ENCODE data around the gene PRXL2A. TPM values are rescaled to one million over a fixed set of nuclear protein-coding genes. Genes with fewer than 3 reads are reported as not detected.
"Not testable (repeated sequence)": the region's sequence is repeated elsewhere in the genome, so short reads cannot be mapped to it uniquely, and the experiment has no call there.

PRXL2A gene
- total RNA-seq (2014; rRNA removed; shearing (Covaris generic)): 8.6 and 9.3 TPM in 2 replicates

- peak; percentile 62 for DNase-seq (ENCODE audit: low spot score)
These were observed at the start of gene PRXL2A for GRCh38 chr10:80408242-80409101. Gene PRXL2A, plus strand, starts transcription at chr10:80408551. Its CDS starts 11,917 bp downstream, at chr10:80420468.

GRCh38 chr10:80358925-80359324 is 49.4 kb upstream of the PRXL2A start:
- not testable (repeated sequence) for DNase-seq (ENCODE audit: low spot score)

DNA sequence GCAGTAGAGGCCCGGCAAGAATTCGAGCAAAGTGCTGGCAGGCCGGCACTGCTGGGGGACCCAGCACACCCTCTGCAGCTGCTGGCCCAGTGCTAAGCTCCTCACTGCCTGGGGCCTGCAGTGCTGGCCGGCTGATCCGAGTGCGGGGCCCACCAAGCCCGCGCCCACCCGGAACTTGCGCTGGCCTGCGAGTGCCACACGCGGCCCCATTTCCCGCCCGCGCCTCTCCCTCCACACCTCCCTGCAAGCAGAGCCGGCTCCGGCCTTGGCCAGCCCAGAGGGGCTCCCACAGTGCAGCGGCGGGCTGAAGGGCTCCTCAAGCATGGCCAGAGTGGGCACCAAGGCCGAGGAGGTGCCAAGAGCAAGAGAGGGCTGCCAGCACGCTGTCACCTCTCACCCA is 48.7 kb upstream of the PRXL2A start:
- no peak for DNase-seq (ENCODE audit: low spot score)

GRCh38 chr10:80365510-80365909 is 42.8 kb upstream of the PRXL2A start:
- DNase-seq (ENCODE audit: low spot score): no peak

DNA sequence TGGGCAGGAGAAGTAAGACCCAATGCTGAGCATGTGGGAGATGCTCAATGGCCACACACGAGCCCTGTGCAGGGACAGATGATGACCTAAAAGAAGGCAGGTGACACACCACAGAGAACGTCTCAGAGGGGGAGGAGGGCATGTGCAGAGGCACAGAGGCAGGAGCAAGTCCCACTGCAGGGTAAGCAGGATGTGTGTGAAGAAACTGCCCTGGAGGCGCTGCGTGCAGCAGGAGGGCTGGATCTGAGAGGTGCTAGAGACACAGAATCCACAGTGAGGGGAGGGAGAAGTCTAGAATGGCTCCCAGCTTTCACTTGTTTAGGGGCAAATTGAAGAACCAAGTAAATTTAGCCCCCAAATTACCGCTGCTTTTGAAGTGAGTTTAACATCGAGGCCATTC is 36.9 kb upstream of the PRXL2A start:
- no peak for DNase-seq (ENCODE audit: low spot score)

GRCh38 chr10:80372675-80373074 is 35.7 kb upstream of the PRXL2A start:
- no peak for DNase-seq (ENCODE audit: low spot score)

DNA sequence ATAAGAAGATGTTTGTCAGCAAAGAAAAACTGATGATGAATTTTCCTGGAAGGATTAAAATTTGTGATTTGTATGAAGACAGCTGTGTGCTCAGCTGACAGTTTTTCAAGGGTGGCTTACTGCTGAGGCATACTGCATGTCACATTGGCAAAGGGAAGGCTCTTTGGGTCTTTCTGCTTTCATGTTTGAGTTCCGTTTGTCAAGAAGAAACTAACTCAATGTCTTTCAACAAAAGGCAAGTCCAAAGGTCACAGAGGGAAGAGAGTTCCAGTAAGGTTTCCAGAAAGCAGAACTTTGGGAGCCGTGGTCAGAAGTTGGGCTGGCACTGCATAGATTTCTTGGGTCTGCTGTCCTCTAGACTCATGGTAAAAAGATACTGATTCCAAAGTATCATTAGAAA is 34.8 kb upstream of the PRXL2A start:
- no peak for DNase-seq (ENCODE audit: low spot score)

GRCh38 chr10:80379701-80380100 is 28.6 kb upstream of the PRXL2A start:
- DNase-seq (ENCODE audit: low spot score): no peak

DNA sequence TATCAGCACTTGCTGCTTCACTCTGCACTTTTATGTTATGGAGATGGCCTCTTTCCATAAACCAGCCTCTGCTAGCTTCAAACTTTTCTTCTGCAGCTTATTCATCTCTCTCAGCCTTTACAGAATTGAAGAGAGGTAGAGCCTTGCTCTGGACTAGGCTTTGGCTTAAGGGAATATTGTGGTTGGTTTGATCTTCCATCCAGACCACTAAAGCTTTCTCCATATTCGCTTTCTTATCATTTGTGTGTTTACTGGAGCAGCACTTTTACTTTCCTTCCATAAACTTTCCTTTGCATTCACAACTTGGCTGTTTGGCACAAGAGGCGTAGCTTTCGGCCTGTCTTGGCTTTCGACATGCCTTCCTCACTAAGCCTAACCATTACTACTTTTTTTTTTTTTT is 28.2 kb upstream of the PRXL2A start:
- DNase-seq (ENCODE audit: low spot score): no peak

DNA sequence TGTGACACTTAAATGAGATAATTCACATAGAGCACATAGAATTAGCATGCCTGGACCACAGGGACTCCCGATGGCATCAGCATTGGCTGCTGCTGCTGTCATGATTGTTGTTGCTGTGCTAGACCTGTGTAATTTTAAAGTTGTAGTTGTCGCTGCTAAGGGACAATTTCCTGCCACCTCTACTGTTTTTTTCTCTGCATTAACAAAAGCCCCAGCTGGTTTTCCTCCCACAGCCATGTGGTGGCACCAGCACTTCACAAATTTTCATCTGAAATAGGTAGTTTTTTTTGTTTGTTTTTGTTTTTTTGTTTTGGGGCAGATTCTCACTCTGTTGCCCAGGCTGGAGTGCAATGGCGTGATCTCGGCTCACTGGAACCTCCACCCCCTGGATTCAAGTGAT is 25.4 kb upstream of the PRXL2A start:
- peak; percentile 50 for DNase-seq (ENCODE audit: low spot score)

DNA sequence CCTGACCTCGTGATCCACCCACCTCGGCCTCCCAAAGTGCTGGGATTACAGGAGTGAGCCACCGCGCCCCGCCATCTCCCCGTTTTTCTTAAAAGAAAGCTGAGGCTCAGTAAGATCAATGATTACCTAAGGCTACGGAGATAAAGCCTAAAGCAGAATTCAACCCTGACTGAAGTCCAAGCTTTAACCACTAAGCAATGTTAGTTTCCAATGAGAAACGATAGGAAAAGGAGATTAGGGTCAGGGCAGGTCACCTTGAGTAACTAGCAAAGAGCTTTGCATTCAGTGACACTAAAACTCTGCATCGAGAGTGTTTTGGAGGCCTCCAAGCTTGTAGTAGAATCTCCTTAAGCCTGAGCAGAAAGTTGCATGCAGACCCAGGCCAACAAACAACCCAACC is 17.6 kb upstream of the PRXL2A start:
- DNase-seq (ENCODE audit: low spot score): no peak

DNA sequence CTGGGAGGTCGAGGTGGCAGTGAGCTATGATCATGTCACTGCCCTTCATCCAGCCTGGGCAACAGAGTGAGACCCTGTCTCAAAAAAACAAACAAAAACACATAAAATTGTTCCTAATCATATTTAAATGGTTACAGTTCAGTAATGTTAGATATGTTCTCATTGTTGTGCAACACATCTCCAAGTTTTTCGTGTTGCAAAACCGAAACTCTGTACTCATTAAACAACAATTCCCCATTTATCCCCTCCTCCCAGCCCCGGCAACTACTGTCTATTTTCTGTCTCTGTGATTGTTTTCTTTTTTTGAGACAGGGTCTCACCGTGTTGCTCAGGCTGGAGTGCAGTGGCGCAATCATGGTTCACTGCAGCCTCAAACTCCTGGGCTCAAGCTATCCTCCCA is 16.1 kb upstream of the PRXL2A start:
- DNase-seq (ENCODE audit: low spot score): no peak

DNA sequence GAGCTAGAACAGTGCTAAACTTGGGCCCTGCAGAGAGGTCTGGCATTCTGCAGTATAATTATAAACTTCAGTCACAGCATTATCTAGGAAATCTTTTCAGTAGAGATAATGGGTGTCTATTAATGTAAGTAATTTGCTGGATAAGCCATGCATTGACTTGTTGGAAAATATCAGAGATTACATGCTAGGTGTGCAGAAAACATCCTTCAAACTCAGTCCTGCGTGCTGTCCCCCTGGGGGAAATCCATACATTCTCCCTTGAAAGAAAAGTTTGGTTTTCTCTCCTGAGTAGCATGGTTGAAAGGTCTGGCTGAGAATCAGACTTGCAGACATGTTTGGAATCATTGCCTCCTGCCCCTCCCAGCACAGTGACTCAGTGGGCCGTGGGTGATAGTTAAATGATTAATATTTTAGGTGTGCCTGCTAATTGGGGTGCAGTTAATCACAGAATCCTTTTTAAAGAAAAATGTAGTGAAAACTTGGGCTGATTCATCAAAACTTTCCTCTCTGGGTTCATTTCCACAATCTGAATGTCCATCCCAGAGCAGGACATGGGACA is 13.9 kb upstream of the PRXL2A start:
- DNase-seq (ENCODE audit: low spot score): no peak

- no peak for DNase-seq (ENCODE audit: low spot score)
These were observed 11.3 kb upstream of the PRXL2A start for GRCh38 chr10:80397014-80397413.

DNA sequence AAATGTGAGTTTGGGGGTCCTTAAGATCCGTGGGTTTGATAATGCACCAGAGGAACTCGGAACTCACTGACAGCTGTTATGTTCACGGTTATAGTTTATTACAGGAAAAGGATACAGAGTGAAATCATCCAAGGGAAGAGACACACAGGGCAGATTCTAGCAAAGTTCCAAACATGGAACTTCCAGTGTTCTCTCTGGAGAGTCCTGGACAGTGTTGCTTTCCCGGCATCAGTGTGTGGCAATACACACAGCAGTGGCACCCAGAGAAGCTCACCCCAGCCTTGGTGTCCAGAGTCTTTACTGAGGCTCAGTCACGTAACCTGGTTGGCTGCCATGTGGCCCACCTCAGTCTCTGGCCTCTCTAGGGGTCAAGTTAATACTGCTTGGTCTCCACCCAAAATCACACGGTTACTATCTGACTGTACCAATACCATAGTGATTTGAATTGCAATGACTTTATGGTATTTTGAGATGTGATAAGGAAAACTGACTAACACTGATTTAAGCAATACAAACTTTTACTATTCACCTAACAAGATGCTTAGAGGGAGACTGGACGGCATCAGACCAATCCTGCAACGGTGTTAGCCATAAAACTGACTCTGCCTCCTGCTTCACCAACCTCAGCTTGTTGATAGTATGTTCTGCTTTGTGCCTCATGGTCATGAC is 8.1 kb upstream of the PRXL2A start:
- no peak for DNase-seq (ENCODE audit: low spot score)

GRCh38 chr10:80405035-80405434 is 3.3 kb upstream of the PRXL2A start:
- no peak for DNase-seq (ENCODE audit: low spot score)

- DNase-seq (ENCODE audit: low spot score): no peak
These were observed 2.7 kb upstream of the PRXL2A start for GRCh38 chr10:80405626-80406025.

GRCh38 chr10:80406204-80406603 is 2.1 kb upstream of the PRXL2A start:
- no peak for DNase-seq (ENCODE audit: low spot score)

GRCh38 chr10:80407812-80408241 is 524 bp upstream of the PRXL2A start:
- DNase-seq (ENCODE audit: low spot score): no peak

GRCh38 chr10:80409121-80409520 is 770 bp downstream of the PRXL2A start:
- DNase-seq (ENCODE audit: low spot score): no peak

- DNase-seq (ENCODE audit: low spot score): no peak
These were observed 1.8 kb downstream of the PRXL2A start for GRCh38 chr10:80410122-80410521.

DNA sequence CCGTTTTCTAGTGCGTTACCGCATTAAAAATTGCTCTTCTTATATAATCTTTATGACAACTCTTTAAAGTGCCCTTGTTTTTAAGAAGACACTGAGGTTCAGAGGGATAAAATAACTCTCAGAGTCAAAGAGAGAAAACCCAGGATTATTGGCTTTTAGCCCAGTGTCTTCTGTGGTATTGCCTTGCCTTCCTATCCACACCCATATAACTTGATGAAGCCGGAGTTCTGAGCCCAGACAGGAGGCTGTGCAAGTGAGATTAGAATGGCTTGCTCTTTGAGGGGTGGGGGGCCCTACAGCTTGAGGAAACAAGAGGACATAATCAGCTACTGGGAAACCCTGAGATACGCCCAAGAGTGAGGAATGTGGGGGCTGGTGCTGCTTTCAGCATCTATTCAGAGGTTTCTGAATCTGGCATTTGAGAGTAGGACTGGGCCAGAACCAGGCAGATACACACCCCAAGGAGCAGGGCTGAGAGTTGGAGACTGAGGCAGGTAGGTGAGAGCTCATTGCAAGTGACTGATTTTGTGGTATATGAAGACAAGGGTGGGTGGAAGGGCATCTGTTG is 2.3 kb downstream of the PRXL2A start:
- DNase-seq (ENCODE audit: low spot score): no peak

Data from HT-29 (cell line).